Measurements from ENCODE around the gene C9orf72.
"Not testable (repeated sequence)": the region's sequence is repeated elsewhere in the genome, so short reads cannot be mapped to it uniquely, and the experiment has no call there.

The C9orf72 gene

DNA sequence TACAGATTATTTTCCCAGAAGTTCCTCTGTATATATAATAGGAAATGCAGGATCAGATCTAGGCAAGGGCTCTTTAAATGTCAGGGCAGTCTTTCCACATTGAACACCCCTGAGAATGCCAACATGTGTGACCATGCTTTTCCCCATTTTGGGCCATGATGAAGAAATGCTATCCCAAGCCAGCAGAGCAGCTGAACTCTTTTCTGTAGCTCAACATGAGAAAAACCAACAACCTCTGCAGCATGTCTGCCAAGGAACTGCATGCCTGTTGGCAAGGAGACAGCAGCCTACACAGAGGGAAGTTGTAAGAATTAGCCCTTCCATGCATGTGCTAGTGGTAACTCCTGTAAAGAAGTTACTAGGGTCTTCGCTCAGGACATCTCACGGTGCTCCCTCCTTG lies 58.7 kb downstream of the C9orf72 start:
- no peak for DNase-seq (ENCODE audit: low read depth)

- DNase-seq (ENCODE audit: low read depth), result no peak
Observed at GRCh38 chr9:27511771-27512170, 61.5 kb downstream of the C9orf72 start.

DNA sequence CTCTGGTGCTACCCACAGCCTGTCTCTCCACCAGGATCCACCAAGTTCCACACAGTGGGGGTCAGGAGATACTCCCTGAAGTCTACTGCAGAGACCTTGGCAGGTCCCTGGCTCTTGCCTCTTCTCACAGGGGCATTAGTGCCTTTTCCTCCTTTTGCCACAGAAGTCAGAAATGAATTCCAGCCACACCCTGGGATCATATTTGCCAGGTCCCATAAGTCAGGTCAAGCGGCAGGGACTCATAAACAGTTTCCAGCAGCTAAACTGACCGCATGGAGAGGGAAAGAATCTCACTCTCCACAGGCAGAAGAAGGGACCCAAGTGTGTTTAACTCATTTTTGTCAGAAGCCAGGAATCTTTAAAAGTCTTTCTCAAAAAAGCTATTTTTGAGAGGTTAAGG lies 62.5 kb downstream of the C9orf72 start:
- no peak for DNase-seq (ENCODE audit: low read depth)

DNA sequence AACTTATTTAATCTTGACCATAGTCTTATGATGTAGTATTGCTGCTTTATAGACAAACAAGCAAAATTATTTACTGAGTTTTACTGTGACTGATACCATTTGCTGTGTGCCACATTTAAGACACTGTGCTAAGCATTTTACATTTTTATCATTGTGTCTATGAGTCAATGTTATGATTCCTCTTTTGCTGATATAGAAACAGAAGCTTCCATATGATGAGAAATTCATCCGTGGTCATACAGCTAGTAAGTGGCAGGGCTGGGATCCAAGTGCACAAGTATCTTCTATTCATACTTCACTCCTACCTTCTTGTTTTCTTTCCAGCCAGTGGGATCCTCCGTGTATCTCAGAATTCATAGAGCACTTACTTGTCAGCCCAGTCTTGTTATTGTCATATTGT lies 66.3 kb downstream of the C9orf72 start:
- no peak for DNase-seq (ENCODE audit: low read depth)

GRCh38 chr9:27505744-27506161 lies 67.5 kb downstream of the C9orf72 start:
- no peak for DNase-seq (ENCODE audit: low read depth)

DNA sequence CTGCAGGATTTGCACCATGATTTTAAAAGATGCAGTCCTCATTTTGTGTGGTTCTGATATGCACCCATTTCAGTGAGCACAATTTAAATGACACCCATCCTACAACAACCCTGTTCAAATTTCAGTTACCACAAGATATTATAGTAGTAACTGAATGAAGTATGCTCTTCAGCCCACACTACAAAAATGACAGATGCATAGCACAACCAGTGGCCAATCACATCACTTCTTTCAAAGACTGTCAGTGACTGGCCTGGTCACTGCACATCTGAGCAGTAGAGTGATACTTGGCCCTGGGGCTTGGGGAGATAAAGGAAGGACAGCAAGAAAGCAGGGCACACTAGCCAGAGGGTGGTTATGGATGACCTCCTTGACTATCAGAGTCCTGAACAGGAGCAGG lies 69.0 kb downstream of the C9orf72 start:
- DNase-seq (ENCODE audit: low read depth), result no peak

GRCh38 chr9:27503623-27504022 lies 69.7 kb downstream of the C9orf72 start:
- no peak for DNase-seq (ENCODE audit: low read depth)

GRCh38 chr9:27500902-27501301 lies 72.4 kb downstream of the C9orf72 start:
- DNase-seq (ENCODE audit: low read depth), result not testable (repeated sequence)

- peak; percentile 68 for DNase-seq (ENCODE audit: low read depth)
Observed at GRCh38 chr9:27499451-27499850, 73.8 kb downstream of the C9orf72 start.

GRCh38 chr9:27497883-27498417 lies 75.3 kb downstream of the C9orf72 start:
- DNase-seq (ENCODE audit: low read depth), result no peak
